SJCRH30 (cell line): Measurements from ENCODE around the gene CCL16. TPM values are rescaled to one million over a fixed set of nuclear protein-coding genes. Genes with fewer than 3 reads are reported as not detected.
"Not testable (repeated sequence)": the region's sequence is repeated elsewhere in the genome, so short reads cannot be mapped to it uniquely, and the experiment has no call there.

Experiments used
- DNase-seq, 2 experiments: peaks; one replicate each; pipeline ENCODE4 v3.0.0-alpha.2; 2015 to 2020
- H3K27ac ChIP-seq: fragments of 250-450 bp; sonication (Bioruptor Pico); 2 replicates; pipeline ENCODE4 v1.5.1; 2020; ENCODE audit warnings: mild to moderate bottlenecking, moderate library complexity
- H3K27me3 ChIP-seq: fragments of 250-450 bp; sonication (Bioruptor Pico); 2 replicates; pipeline ENCODE4 v1.5.1; 2020; ENCODE audit warnings: mild to moderate bottlenecking, moderate library complexity
- H3K36me3 ChIP-seq: fragments of 250-450 bp; sonication (Bioruptor Pico); 2 replicates; pipeline ENCODE4 v1.5.1; 2020; ENCODE audit warnings: mild to moderate bottlenecking, moderate library complexity
- H3K4me1 ChIP-seq: fragments of 250-450 bp; sonication (Bioruptor Pico); 2 replicates; pipeline ENCODE4 v1.5.1; 2020; ENCODE audit warnings: mild to moderate bottlenecking, moderate library complexity
- H3K4me3 ChIP-seq: fragments of 250-450 bp; sonication (Bioruptor Pico); 2 replicates; pipeline ENCODE4 v1.5.1; 2020; ENCODE audit warnings: mild to moderate bottlenecking, moderate library complexity
- H3K9me3 ChIP-seq: fragments of 250-450 bp; sonication (Bioruptor Pico); replicated peaks from 2 replicates; pipeline ENCODE4 v1.5.1; 2020; ENCODE audit warnings: mild to moderate bottlenecking, moderate library complexity
- total RNA-seq: library from RNA; depleted of rRNA; stranded (reverse); fragments of >200 nt; shearing (Covaris generic); gene quantifications from 2 replicates; pipeline ENCODE4 v1.2.3, GENCODE V29; 2014

The CCL16 gene
- total RNA-seq, 1 experiment from 2014 or later = not detected

GRCh38 chr17:36001110-36001771 is 19.9 kb upstream of the CCL16 start, which contains the start of gene CCL15:
Gene CCL15, minus strand, starts transcription at chr17:36001553. Its CDS starts 61 bp downstream, at chr17:36001492.
- Histone ChIP-seq H3K27me3 (peaks cover 15% of the 10 kb centered on the region), H3K4me3 (no peak within 1 kb of the TSS), H3K9me3 (no peaks in the 10 kb centered on the region), H3K36me3 (no peaks in the 10 kb centered on the region), H3K27ac (no peak within 1 kb of the TSS), H3K4me1 (no peaks in the 10 kb centered on the region)
- DNase-seq = no peak

- Histone ChIP-seq H3K27me3 (peaks cover 10% of the 10 kb centered on the region), H3K4me1 (no peaks in the 10 kb centered on the region), H3K9me3 (no peaks in the 10 kb centered on the region), H3K27ac (no peak overlapping the region), H3K36me3 (no peaks in the 10 kb centered on the region), H3K4me3 (no peak overlapping the region)
- DNase-seq = no peak
Observed at GRCh38 chr17:36000732-36001109, 19.4 kb upstream of the CCL16 start.

GRCh38 chr17:35998756-35999155 is 17.5 kb upstream of the CCL16 start:
- Histone ChIP-seq H3K36me3 (no peaks in the 10 kb centered on the region), H3K9me3 (no peaks in the 10 kb centered on the region), H3K27ac (no peak overlapping the region), H3K4me3 (no peak overlapping the region), H3K4me1 (no peaks in the 10 kb centered on the region), H3K27me3 (peaks cover 11% of the 10 kb centered on the region)
- DNase-seq = no peak

GRCh38 chr17:35998018-35998545 is 16.8 kb upstream of the CCL16 start:
- Histone ChIP-seq H3K4me3 (no peak overlapping the region), H3K36me3 (no peaks in the 10 kb centered on the region), H3K27ac (no peak overlapping the region), H3K4me1 (no peaks in the 10 kb centered on the region), H3K9me3 (no peaks in the 10 kb centered on the region), H3K27me3 (peaks cover 11% of the 10 kb centered on the region)
- DNase-seq = no peak

- H3K4me3 ChIP-seq, H3K9me3 ChIP-seq, DNase-seq, H3K27ac ChIP-seq, H3K4me1 ChIP-seq, H3K27me3 ChIP-seq, H3K36me3 ChIP-seq: not testable (repeated sequence)
Observed at GRCh38 chr17:35995346-35995745, 14.0 kb upstream of the CCL16 start.

- DNase-seq = no peak
- peaks cover 6% of the 10 kb centered on the region; the same call in 1 of the 2 replicates for H3K27me3 ChIP-seq
- H3K4me1 ChIP-seq = no peaks in the 10 kb centered on the region
- H3K27ac ChIP-seq = no peak overlapping the region
- no peaks in the 10 kb centered on the region for H3K9me3 ChIP-seq
- no peak overlapping the region for H3K4me3 ChIP-seq
- H3K36me3 ChIP-seq = no peaks in the 10 kb centered on the region
Observed at GRCh38 chr17:35991075-35991474, 9.8 kb upstream of the CCL16 start.

- no peaks in the 10 kb centered on the region for H3K4me1 ChIP-seq
- no peak overlapping the region for H3K4me3 ChIP-seq
- peaks cover 13% of the 10 kb centered on the region; the same call in 1 of the 2 replicates for H3K27me3 ChIP-seq
- no peaks in the 10 kb centered on the region for H3K36me3 ChIP-seq
- no peaks in the 10 kb centered on the region for H3K9me3 ChIP-seq
- no peak overlapping the region for H3K27ac ChIP-seq
- no peak for DNase-seq
Observed at GRCh38 chr17:35988164-35988563, 6.9 kb upstream of the CCL16 start.

GRCh38 chr17:35986643-35987042 is 5.3 kb upstream of the CCL16 start, which contains the start of gene CCL14:
Gene CCL14, minus strand, starts transcription at chr17:35986729. Its CDS starts 80 bp downstream, at chr17:35986649.
- no peak within 1 kb of the TSS for H3K27ac ChIP-seq
- peaks cover 13% of the 10 kb centered on the region; the same call in 1 of the 2 replicates for H3K27me3 ChIP-seq

GRCh38 chr17:35984140-35984539 is 2.8 kb upstream of the CCL16 start:
- Histone ChIP-seq H3K27ac (no peak overlapping the region), H3K36me3 (no peaks in the 10 kb centered on the region), H3K27me3 (peaks cover 21% of the 10 kb centered on the region; the same call in 1 of the 2 replicates), H3K4me1 (no peaks in the 10 kb centered on the region), H3K9me3 (no peaks in the 10 kb centered on the region), H3K4me3 (no peak overlapping the region)
- DNase-seq = no peak

More at GRCh38 chr17:35986643-35987042, 5.3 kb upstream of the CCL16 start, which contains the start of gene CCL14:
- no peaks in the 10 kb centered on the region for H3K4me1 ChIP-seq
- no peak for DNase-seq
- H3K9me3 ChIP-seq = no peaks in the 10 kb centered on the region
- H3K36me3 ChIP-seq = no peaks in the 10 kb centered on the region
- H3K4me3 ChIP-seq = no peak within 1 kb of the TSS

GRCh38 chr17:35982409-35983191 is 1.3 kb upstream of the CCL16 start:
- H3K4me1 ChIP-seq = no peaks in the 10 kb centered on the region
- H3K27ac ChIP-seq = no peak overlapping the region
- H3K4me3 ChIP-seq = no peak overlapping the region
- DNase-seq = no peak
- peaks cover 21% of the 10 kb centered on the region; the same call in 1 of the 2 replicates for H3K27me3 ChIP-seq
- no peaks in the 10 kb centered on the region for H3K9me3 ChIP-seq
- no peaks in the 10 kb centered on the region for H3K36me3 ChIP-seq

- no peak for DNase-seq
- Histone ChIP-seq H3K4me1 (no peaks in the 10 kb centered on the region), H3K9me3 (no peaks in the 10 kb centered on the region), H3K36me3 (no peaks in the 10 kb centered on the region), H3K4me3 (no peak overlapping the region), H3K27me3 (peaks cover 21% of the 10 kb centered on the region; the same call in 1 of the 2 replicates), H3K27ac (no peak overlapping the region)
Observed at GRCh38 chr17:35981908-35982330, 622 bp upstream of the CCL16 start.

- Histone ChIP-seq H3K9me3 (no peaks in the 10 kb centered on the region), H3K27me3 (peaks cover 16% of the 10 kb centered on the region), H3K4me1 (no peaks in the 10 kb centered on the region), H3K36me3 (no peaks in the 10 kb centered on the region), H3K27ac (no peak overlapping the region), H3K4me3 (no peak overlapping the region)
- no peak for DNase-seq
Observed at GRCh38 chr17:35978346-35978745, 3.0 kb downstream of the CCL16 start.

GRCh38 chr17:35977509-35977908 is 3.8 kb downstream of the CCL16 start:
- no peaks in the 10 kb centered on the region for H3K4me1 ChIP-seq
- DNase-seq = no peak
- no peaks in the 10 kb centered on the region for H3K9me3 ChIP-seq
- peaks cover 21% of the 10 kb centered on the region; the same call in 1 of the 2 replicates for H3K27me3 ChIP-seq
- no peaks in the 10 kb centered on the region for H3K36me3 ChIP-seq
- H3K4me3 ChIP-seq = no peak overlapping the region
- H3K27ac ChIP-seq = no peak overlapping the region

- no peak for DNase-seq
- no peak overlapping the region for H3K4me3 ChIP-seq
- H3K27ac ChIP-seq = no peak overlapping the region
- H3K9me3 ChIP-seq = no peaks in the 10 kb centered on the region
- H3K27me3 ChIP-seq = peaks cover 26% of the 10 kb centered on the region
- no peaks in the 10 kb centered on the region for H3K4me1 ChIP-seq
- H3K36me3 ChIP-seq = no peaks in the 10 kb centered on the region
Observed at GRCh38 chr17:35973333-35974260, 7.7 kb downstream of the CCL16 start.
